SK-N-SH (cell line): Measurements from ENCODE around the gene PTPN2.

Experiments used
- CTCF ChIP-seq: fragments of 200-600 bp; sonication (generic); IDR thresholded peaks from 2 replicates; pipeline ENCODE4 v1.6.1; 2017; ENCODE audit warnings: antibody characterized with exemption, mild to moderate bottlenecking, moderate library complexity
- ELF1 ChIP-seq: IDR thresholded peaks from 2 replicates; pipeline ENCODE4 v1.4.0; 2012
- EP300 ChIP-seq, 2 experiments: IDR thresholded peaks; 2 replicates each; pipeline versions ENCODE4 v1.4.0 to v1.6.1; 2012; ENCODE audit warnings: borderline replicate concordance in 1 of 2, low read depth in 1 of 2, low read length in 1 of 2
- GABPA ChIP-seq: IDR thresholded peaks from 2 replicates; pipeline ENCODE4 v1.4.0; 2012; ENCODE audit warnings: low read depth, mild to moderate bottlenecking
- IRF3 ChIP-seq: fragments of 150-350 bp; IDR thresholded peaks from 2 replicates; pipeline ENCODE4 v1.6.1; 2016; ENCODE audit warnings: mild to moderate bottlenecking, low read depth, low read length
- NRF1 ChIP-seq: IDR thresholded peaks from 2 replicates; pipeline ENCODE4 v1.6.1; 2012; ENCODE audit warnings: low read depth, mild to moderate bottlenecking, low read length
- POLR2AphosphoS5 ChIP-seq: IDR thresholded peaks from 2 replicates; pipeline ENCODE4 v1.6.1; 2012; ENCODE audit warnings: low read depth, low read length
- RAD21 ChIP-seq: IDR thresholded peaks from 2 replicates; pipeline ENCODE4 v1.6.1; 2012; ENCODE audit warnings: mild to moderate bottlenecking, low read length
- REST ChIP-seq: IDR thresholded peaks from 2 replicates; pipeline ENCODE4 v1.6.1; 2012; ENCODE audit warnings: mild to moderate bottlenecking, low read depth, low read length, moderate library complexity
- TAF1 ChIP-seq: IDR thresholded peaks from 2 replicates; pipeline ENCODE4 v1.6.1; 2012; ENCODE audit warnings: low read depth, mild to moderate bottlenecking, low read length, moderate library complexity, borderline replicate concordance
- ZBTB33 ChIP-seq: IDR thresholded peaks from 2 replicates; pipeline ENCODE4 v1.4.0; 2012; ENCODE audit warnings: low read depth, borderline replicate concordance

- no peak for TF ChIP-seq NRF1
- TF ChIP-seq CTCF, result no peak
- no peak for TF ChIP-seq IRF3
- no peak for TF ChIP-seq POLR2AphosphoS5
- no peak for TF ChIP-seq EP300 (IDR thresholded peaks at IDR 0.05; ENCODE audit: borderline replicate concordance in 1 of 2, low read depth in 1 of 2, low read length in 1 of 2)
- no peak for TF ChIP-seq GABPA
- TF ChIP-seq RAD21, result no peak
- no peak for TF ChIP-seq REST
- TF ChIP-seq ELF1, result no peak
- TF ChIP-seq TAF1, result no peak
- no peak for TF ChIP-seq ZBTB33
These were observed 133.1 kb downstream of the PTPN2 start for GRCh38 chr18:12750715-12751502.
